Choroid plexus epithelial cell (primary cell): ENCODE results near the gene ETNPPL.

ENCODE experiments used
- DNase-seq: peaks from one replicate; pipeline ENCODE4 v3.0.0-alpha.2; 2010; ENCODE audit warnings: low read depth
- H3K4me3 ChIP-seq: 2 replicates; pipeline ENCODE4 v1.5.1; 2011; ENCODE audit warnings: low read depth, mild to moderate bottlenecking, control low read depth, low read length, moderate library complexity
- CTCF ChIP-seq: conservative IDR thresholded peaks from 2 replicates; pipeline ENCODE4 v1.5.1; 2011; ENCODE audit warnings: low read depth, mild to moderate bottlenecking, control low read depth, inconsistent platforms, low read length, moderate library complexity

ETNPPL gene

GRCh38 chr4:108693819-108694218, 69.0 kb downstream of the ETNPPL start:
- DNase-seq, result peak; percentile 44
- TF ChIP-seq CTCF, result no peak
- H3K4me3 ChIP-seq, result no peak overlapping the region

DNA sequence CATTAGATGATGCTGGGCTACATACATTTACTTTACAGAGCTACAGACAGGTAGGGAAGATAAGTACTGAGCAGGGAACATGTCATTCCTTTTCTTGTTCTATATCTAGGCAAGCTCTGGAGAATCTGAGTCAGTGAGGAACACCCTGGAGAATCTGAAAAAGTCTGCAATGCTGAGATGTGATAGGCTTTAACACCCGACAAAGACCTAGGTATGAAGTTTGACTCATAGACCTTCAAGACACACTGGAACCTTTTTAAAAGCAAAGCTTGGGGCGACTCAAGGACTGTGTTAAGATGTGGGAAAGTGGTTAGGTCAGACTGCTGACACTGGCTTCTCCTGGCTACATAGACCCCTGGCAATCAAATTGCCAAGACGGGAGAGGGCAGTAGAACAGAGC, 69.6 kb downstream of the ETNPPL start:
- no peak overlapping the region for H3K4me3 ChIP-seq
- DNase-seq, result no peak
- no peak for TF ChIP-seq CTCF
